ENCODE results near the gene IMPA2.

GRCh38 chr18:12028674-12029073, 47.4 kb downstream of the IMPA2 start:
- no peak for TF ChIP-seq CTCF (IDR thresholded peaks at IDR 0.05)
- TF ChIP-seq POLR2A (IDR thresholded peaks at IDR 0.05), result no peak

All from lower leg skin (tissue), 3 donors.